GM10266 (cell line): ENCODE results near the gene PTPRB.

Experiments
- DNase-seq: peaks from one replicate; pipeline ENCODE4 v3.0.0; 2012; ENCODE audit errors: extremely low spot score
- CTCF ChIP-seq: IDR thresholded peaks from 2 replicates; pipeline ENCODE4 v1.5.1; 2012; ENCODE audit warnings: mild to moderate bottlenecking, low read depth; ENCODE audit not compliant: control insufficient read depth, insufficient read depth; ENCODE audit errors: missing control alignments

Gene PTPRB

GRCh38 chr12:70643939-70644338, 6.7 kb upstream of the PTPRB start:
- no peak for TF ChIP-seq CTCF
- DNase-seq, result no peak

- no peak for DNase-seq
- no peak for TF ChIP-seq CTCF
These were observed 4.5 kb upstream of the PTPRB start for GRCh38 chr12:70641691-70642090.

GRCh38 chr12:70640901-70641300, 3.7 kb upstream of the PTPRB start:
- no peak for DNase-seq
- TF ChIP-seq CTCF, result no peak

GRCh38 chr12:70639535-70639934, 2.3 kb upstream of the PTPRB start:
- no peak for DNase-seq
- no peak for TF ChIP-seq CTCF

- TF ChIP-seq CTCF, result no peak
- DNase-seq, result no peak
These were observed 1.6 kb upstream of the PTPRB start for GRCh38 chr12:70638639-70639360.

GRCh38 chr12:70635755-70636154, 1.5 kb downstream of the PTPRB start:
- no peak for TF ChIP-seq CTCF

GRCh38 chr12:70628701-70629480, 8.3 kb downstream of the PTPRB start:
- TF ChIP-seq CTCF, result no peak
- DNase-seq, result no peak

More at GRCh38 chr12:70635755-70636154, 1.5 kb downstream of the PTPRB start:
- no peak for DNase-seq
